Ureter (tissue), 1 donor: Measurements from ENCODE around the gene LAMA5. TPM values are rescaled to one million over a fixed set of nuclear protein-coding genes. Genes with fewer than 3 reads are reported as not detected.
A peak's percentile ranks its signal among the peaks of the same experiment; 100 is the strongest.

Experiments
- DNase-seq: peaks from one replicate; pipeline ENCODE4 v3.0.0-alpha.2; 2020; ENCODE audit warnings: low spot score
- total RNA-seq: library from RNA; stranded (reverse); gene quantifications from one replicate; pipeline ENCODE4 v1.2.4, GENCODE V29; 2023
- donor health status: DM: yes; HTN: yes; CAD: no.

The LAMA5 gene
- total RNA-seq, 1 donor from 2014 or later = 433 TPM

DNA sequence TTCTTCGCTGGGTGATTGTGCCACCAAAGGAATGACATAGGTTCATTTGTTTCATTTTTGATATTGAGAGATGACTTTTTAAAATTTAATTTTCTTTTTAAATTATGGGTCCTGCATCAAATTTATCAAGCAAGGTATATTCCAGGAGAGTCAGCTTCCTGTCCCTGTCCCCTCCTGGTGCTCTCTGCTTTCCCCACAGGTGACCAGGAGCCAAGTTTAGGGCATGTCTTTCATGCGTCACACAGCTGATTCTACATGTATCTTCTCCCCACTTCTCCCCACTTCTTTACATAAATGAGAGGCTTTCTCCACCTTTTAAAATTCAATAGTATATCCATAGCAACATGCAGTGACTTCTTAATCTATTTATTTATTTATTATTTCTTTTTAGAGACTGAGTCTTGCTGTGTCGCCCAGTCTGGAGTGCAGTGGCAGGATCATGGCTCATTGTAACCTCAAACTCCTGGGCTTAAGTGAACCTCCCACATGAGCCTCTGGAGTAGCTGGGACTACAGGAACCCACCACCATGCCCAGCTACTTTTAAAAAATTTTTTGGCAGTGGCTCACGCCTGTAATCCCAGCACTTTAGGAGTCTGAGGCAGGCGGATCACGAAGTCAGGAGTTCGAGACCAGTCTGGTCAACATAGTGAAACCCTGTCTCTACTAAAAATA lies 98.7 kb downstream of the LAMA5 start:
- no peak for DNase-seq

DNA sequence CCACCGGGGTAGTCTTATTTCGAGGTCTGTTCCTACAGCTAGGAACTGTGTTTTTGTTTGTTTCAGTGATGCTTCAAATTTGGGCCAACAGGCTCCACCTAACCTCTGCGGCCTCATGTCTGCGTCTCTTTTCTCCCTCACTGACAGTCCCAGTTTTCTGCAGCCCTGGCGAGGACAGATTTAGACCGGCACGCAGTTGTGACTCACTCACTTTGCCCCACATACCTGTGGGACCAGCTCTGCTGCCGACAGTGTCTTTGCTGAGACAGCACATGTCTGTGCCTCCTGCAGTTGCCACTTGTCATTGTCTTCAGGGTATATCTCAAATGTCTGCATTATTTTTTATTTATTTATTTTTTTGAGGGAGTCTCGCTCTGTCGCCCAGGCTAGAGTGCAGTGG lies 99.6 kb downstream of the LAMA5 start:
- DNase-seq = peak; percentile 60

DNA sequence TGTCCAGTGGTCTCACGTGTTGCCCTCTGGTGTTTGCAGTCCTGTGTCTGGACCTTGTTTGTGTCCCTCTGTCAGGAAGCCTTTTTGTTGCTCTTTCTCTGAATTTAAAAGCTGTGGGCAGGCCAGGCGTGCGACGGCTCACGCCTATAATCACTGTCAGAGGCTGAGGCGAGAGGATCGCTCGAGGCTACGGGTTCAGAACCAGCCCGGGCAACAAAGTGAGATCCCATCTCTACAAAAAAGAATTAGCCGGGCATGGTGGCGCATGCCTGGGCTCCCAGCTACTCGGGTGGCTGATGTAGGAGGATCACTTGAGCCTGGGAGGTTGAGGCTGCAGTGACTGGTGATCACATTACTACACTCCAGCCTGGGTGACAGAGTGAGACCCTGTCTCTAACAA lies 100.3 kb downstream of the LAMA5 start:
- no peak for DNase-seq

DNA sequence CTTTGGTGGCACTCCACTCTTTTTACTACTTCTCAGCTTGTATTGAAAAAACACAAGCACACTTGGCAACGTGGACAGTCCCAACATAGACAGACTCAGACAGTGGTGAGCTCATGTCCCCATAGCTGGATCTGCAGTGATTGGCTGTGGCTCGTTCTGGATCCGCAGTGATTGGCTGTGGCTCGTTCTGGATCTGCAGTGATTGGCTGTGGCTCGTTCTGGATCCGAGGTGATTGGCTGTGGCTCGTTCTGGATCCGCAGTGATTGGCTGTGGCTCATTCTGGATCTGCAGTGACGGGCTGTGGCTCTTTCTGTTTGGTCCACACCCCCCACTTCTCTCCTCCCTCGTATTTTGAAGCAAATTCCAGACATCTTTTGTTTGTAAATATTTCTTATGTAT lies 100.8 kb downstream of the LAMA5 start:
- DNase-seq = no peak

DNA sequence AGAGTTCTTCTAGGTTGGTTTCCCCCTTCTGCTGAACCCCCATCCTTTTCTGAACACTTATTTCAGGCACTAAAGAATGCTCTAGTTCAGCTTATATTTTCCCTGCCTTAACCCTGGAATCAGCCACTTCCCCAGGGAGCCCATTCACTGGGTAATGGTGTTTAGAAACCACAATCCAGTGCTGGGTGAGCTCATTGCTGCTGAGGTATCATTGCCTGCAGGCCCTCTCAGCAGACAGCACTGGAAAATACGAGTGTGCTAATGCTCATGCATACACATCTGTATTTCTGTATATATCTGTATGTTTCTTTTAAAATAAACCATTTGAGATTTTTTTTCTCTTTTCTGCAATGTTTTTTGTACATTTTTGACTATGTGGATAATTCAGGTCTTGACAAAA lies 101.7 kb downstream of the LAMA5 start:
- no peak for DNase-seq

DNA sequence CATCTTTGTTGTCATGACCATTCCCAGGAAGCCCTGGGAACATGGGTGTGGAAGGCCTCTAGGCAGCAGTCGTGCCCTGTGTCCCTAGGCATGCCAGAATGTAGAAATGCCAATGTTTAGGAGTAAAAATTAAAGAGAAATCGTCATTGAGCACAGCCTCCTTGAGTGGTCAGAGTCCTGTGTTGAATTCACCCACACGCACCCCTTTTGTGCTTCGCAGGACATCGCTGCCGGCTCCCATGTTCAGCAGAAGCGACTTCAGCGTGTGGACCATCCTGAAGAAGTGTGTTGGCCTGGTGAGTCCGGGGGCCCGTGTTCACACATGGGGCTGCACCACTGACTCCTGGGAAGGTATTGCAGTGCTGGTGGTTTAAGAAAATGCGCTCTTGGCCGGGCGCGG lies 103.7 kb downstream of the LAMA5 start:
- DNase-seq = no peak

DNA sequence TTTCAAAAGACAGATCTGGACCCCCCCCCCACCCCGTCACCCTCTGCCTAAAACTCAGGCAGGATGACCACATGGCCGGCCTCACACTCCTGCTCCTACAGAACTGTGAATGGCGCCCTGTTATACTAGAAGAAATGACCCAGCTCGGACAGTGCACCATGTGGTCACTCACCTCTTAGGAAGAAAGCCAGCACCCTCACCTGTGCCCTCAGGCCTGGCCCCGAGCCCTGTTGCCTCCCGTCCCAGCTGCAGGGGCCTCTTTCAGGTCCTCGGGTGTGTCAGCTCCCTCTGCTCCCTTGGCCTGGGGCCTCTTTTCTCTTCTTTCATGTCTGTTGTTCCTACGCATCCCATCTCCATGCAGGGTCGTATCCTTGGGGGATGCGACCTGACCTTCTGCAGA lies 105.0 kb downstream of the LAMA5 start:
- no peak for DNase-seq

DNA sequence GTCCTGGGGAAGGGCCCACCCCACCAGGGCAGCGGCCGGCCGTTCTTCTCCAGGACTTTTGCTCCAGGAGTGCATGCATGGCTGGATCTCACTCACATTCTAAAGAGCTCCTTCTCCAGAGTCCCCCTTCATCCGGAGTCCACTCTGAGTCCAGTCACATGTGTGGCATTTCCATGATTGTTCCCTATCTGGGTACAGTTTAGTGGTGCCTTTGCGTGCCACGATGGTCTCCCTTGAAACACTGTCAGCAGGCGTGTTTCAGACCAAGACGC lies 107.9 kb downstream of the LAMA5 start:
- DNase-seq = no peak

Other genes starting within 250 kb of the LAMA5 start
- 39.0 TPM for gene LSM14B, start 244.8 kb downstream of the LAMA5 start, total RNA-seq
- 181 TPM for gene PSMA7, start 223.9 kb downstream of the LAMA5 start, total RNA-seq
- 15.6 TPM for gene SS18L1, start 223.5 kb downstream of the LAMA5 start, total RNA-seq
- gene MTG2, start 184.3 kb downstream of the LAMA5 start, total RNA-seq = 35.5 TPM
- gene HRH3, start 147.0 kb downstream of the LAMA5 start, total RNA-seq = 4.2 TPM
- 130 TPM for gene OSBPL2, start 128.8 kb downstream of the LAMA5 start, total RNA-seq
- gene ADRM1, start 64.3 kb downstream of the LAMA5 start, total RNA-seq = 72.6 TPM
- gene RPS21, start 19.8 kb upstream of the LAMA5 start, total RNA-seq = 1,691 TPM
- gene CABLES2, start 40.0 kb upstream of the LAMA5 start, total RNA-seq = 4.0 TPM
- gene RBBP8NL, start 60.2 kb upstream of the LAMA5 start, total RNA-seq = 11.4 TPM
- 4.1 TPM for gene GATA5, start 108.7 kb upstream of the LAMA5 start, total RNA-seq